Hippocampal formation (tissue), 2 donors: Measurements from ENCODE around the gene PIGO.

Source experiments
- DNase-seq, 2 donors: peaks; one replicate each; lab custom pipeline; 2025; lab: John Stamatoyannopoulos, UW

PIGO gene

GRCh38 chr9:35106343-35106730, 9.9 kb upstream of the PIGO start:
- DNase-seq: no peak

- DNase-seq: no peak
These were observed 9.4 kb upstream of the PIGO start for GRCh38 chr9:35105571-35106342.

DNA sequence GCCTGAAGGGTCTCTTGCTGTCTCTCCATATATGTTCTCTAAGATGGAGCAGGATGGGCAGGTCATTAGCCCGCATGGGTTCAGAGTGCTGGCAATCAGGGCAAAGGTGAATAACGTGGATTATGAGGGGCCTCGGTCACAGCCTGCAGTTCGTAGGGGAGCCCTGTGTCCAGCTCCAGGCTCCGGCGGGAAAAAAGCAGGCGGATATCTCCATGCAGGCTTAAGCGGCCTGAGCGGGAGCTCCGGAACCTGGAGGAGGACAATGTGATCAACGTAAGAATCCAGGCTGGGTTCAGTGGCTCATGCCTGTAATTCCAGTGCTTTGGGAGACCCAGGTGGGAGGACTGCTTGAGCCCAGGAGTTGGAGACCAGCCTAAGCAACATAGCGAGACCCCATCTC, 8.7 kb upstream of the PIGO start:
- no peak for DNase-seq

GRCh38 chr9:35104586-35104985, 8.2 kb upstream of the PIGO start:
- DNase-seq: no peak

DNA sequence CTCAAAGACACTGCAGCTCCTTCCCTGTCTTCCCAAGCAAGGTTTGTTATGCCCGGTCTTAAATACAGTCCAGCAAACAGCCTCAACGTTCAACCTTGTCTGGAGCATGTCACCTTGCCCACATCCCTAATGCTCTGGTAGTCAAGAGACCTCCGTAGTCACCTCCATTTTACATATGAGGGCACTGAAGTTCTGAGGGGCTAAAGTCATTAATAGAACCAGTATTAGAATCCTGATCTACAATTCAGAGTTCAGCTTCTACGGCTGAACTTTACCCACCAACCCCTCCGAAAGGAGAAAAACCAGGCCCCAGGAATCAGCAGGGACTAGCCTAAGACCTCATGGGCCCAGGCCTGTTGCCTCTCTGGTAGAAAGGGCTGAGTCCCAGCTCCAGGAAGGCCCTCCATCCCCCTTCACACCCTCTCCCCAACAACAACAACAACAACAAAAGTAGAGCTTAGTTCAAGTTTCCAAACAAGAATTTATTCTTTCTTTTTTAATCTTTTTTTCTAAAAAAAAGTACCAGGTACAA, 7.3 kb upstream of the PIGO start:
- DNase-seq: no peak

DNA sequence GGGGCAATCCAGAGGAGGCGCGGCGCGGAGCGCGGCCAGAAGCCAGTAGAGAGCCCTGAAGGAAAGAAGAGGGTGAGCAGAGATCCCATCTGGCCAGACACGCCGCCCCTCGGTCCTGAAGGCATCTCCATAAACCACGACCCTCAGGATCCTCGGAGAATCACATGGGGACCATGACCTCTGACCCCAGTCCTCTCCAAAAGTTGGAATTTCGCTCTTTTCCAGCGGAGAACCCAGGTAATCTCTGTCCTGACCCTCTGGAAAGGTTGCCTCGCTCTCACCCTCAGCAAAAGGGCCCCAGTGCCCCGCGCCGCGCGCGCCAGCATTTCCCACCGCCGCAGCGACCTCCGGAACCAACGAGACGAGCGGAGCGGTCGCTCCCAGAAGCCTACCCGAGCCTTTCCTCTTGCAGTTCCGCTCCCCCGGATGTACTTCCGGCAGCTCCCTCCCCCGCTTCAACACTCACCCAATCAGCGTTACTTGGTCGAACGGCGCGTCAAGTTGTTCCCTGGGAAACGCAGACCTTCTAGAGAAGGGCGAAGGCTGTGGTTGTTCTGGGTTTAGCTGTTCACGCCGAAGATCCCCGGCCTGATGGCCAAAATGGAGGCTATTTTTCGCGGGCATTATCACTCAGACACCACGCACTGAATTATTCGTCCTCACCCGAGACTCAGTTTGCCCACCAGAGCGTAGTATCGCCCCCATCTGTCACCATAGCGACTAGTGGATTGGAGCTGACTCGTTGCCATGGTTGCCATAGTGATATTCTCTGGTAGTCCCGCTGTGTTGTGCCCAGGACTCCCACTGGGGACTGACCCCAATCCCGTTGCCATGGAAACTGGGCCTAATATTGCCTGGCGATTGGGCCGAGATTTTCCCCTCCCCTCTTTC, 6.6 kb upstream of the PIGO start, which contains the start of gene STOML2:
Gene STOML2 (minus strand): TSS at position 363 of the 891 bp plus-strand sequence. CDS start 37 bp downstream, at position 326.
- peak; percentile 93 to 96 for DNase-seq

DNA sequence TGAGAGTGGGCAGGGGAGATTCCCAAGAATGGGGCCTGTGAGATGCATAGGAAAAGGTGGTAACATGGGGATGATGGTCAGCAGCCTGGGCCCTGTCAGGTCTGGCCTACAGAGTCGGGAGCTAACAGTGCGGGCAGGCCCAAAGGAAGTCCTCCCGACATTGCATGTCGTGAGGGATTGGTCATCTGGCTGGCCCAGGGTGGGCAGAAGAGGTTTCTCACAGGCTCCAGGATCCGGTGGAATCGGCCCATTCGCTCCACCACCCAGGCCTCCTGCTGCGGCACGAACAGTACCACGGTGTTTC, 6.0 kb upstream of the PIGO start:
- DNase-seq: no peak

DNA sequence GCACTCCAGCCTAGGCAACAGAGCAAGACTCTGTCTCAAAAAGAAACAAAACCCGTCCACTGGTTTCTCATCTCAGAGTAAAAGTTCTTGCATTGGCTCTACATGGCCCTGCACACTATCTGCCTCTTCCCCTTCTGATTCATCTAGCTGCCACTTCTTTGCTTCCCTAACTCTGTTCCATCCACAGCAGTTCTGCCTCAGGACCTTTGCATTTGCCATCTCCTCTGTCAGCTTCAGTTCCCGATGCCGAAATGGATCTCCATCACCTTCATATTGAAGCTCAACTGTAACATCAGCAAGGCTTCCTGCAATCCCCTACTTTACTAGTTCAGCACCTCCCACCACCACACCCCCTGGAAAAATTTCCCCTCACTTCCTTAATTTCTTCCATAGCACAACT, 1.2 kb upstream of the PIGO start:
- no peak for DNase-seq

DNA sequence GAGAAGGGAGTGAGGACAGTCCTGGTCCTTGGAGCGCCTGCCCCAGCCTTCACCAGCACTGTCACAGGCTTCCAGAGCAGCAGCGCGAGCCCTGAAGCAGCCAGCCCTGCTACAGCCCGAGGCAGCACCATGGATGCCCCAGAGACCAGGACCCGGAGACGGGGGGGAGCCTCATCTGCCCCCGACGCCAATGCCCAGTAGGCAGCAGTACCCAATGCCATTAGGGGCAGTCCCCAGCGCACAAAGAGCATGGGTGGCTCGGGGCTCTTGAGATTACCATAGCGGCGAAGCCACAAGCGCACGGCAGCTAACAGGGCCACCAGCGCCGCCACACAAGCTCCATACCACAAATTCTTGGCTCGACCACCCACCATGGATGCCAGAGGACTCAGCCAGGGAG, 4.9 kb downstream of the PIGO start:
- DNase-seq: no peak

GRCh38 chr9:35089434-35089833, 7.0 kb downstream of the PIGO start:
- no peak for DNase-seq

- no peak for DNase-seq
These were observed 11.3 kb downstream of the PIGO start for GRCh38 chr9:35085078-35085477.

- DNase-seq: peak; percentile 90
These were observed 16.7 kb downstream of the PIGO start, which contains the start of gene FANCG for GRCh38 chr9:35079426-35080341. TSS of gene FANCG (minus strand) at chr9:35079942. CDS start at chr9:35079524, 418 bp downstream.

DNA sequence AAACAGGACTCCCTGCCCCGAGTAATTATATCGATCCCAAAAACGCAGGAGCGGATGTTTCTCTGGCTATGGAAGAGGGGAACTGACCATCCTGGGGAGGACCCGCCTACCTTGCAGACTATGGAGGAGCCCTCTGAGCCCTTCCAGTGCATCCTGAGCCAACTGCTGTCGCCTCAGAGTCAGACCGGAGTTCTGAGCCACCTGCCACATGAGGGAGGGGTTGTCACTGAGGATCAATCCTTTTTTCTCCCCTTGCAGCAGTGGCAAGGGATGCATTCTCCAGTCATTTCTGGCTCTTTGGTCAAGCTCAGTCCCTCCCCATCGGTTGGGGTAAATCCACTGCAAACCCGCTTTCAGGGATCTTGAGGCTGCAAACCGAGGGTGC, 17.4 kb downstream of the PIGO start:
- DNase-seq: no peak

- no peak for DNase-seq
These were observed 18.3 kb downstream of the PIGO start for GRCh38 chr9:35078066-35078465.

DNA sequence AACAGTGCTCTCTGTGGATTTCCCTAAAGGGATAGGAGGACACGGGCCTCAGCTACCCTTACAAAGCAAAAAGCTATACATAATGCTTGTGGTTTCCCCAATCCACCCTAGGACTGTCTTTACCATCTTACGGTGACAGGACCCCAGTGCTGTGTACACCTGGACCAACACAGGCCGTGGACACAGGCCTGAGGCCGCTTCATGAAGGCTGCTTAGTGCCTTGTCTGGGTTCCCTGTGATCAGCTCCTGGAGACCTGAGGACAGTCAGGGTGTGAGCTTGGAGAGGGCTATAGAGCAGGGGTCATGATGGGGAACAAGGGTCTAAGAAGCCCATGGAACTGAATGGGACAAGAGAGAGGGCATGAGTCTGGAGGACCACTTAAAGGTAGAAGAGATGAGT, 19.5 kb downstream of the PIGO start:
- no peak for DNase-seq

DNA sequence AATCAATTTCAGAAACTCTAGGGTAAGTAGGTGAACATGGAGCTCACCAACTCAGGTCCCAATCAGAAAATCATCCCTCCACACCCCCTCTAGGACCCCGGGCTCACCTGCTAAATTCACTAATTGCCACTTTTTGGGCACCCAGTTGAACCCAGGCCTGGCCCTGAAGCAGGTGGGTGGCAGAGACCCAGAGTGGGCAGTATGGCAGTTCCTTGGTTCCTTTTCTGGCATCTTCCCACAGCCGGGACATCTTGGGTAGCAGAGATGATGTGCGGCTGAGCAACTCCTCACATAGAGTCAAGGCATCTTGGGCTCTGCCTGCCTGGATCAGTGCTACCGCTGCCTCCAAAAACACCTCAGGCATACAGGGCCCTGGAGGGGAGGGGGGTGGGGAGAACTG, 21.0 kb downstream of the PIGO start:
- no peak for DNase-seq

GRCh38 chr9:35074791-35075190, 21.6 kb downstream of the PIGO start:
- no peak for DNase-seq

- DNase-seq: no peak
These were observed 22.2 kb downstream of the PIGO start for GRCh38 chr9:35074141-35074540.

GRCh38 chr9:35073279-35073612, 23.1 kb downstream of the PIGO start:
- DNase-seq: no peak

DNA sequence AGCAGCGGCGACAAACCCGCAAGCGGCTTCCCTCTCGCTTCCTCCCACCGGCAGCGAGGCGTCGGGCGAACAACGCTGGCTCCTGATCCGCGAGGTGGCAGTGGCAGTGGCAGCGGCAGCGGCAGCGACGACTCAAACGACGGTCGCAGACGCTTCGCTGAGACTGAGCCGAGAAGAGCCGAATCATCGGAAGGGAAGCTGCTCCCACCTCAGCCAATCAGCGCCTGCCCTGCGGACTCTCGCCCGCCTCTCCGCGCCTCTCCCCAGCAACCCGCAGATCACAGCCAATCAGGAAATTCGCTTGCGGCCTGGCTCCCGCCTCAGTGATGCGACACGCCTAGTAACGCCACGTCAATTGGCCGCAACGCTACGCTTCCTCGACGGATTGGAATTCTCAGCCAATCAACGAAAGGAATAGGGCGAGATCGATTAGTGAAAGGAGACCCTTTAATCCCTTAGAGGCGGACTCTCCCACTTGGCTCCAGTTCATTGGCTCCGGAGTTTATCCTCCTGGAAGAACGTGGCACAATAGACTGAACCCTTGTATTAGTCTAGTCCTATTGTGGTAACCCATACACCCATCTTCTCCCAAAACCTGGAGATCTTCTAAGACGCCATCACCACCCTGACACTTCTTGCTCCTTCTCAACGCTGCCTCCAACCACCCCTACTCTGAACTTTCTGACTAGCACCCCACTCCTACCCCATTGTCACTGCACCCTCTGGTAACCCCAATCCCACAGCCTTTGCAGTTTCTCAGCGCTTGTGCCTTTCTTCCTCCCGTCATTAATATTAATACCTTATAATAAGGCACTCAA, 23.7 kb downstream of the PIGO start, which contains the start of gene VCP:
Gene VCP (minus strand): TSS at position 165 of the 818 bp plus-strand sequence. CDS start 272 bp downstream, outside the sequence.
- peak; percentile 98 to 99 for DNase-seq
